ENCODE measurements around the gene SMLR1. TPM values are rescaled to one million over a fixed set of nuclear protein-coding genes. Genes with fewer than 3 reads are reported as not detected.

SMLR1 gene
- total and polyA plus RNA-seq, 8 donors = 0.13 to 0.23 (median 0.19) TPM; not detected in 2

DNA sequence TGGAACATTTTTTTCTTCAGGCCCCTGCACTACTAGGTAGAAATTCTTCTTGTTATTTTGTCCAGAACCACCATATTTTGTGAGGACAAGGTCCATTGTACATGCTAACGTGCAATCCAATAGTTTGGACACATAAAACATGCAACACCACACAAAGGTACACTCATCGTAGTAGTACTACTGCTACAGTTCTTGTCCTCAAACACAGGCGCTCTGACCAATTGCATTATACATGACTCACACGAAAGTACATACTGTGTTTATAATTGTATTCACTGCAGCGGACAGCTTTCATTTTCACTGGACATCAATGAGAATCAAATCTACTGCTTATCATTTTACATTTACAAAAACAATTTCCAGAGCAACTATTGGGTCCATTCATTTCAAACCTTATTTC is 15.3 kb upstream of the SMLR1 start:
- ATAC-seq (no peak), DNase-seq (no peak)
- Histone ChIP-seq H3K9me3 (no peaks in the 10 kb centered on the region), H3K4me1 (no peaks in the 10 kb centered on the region), H3K4me3 (no peak overlapping the region), H3K27me3 (no peaks in the 10 kb centered on the region), H3K27ac (no peak overlapping the region), H3K36me3 (no peaks in the 10 kb centered on the region)
- intact Hi-C loops (cut with DNase I) = no loop called here
- TF ChIP-seq, protein P1, sequence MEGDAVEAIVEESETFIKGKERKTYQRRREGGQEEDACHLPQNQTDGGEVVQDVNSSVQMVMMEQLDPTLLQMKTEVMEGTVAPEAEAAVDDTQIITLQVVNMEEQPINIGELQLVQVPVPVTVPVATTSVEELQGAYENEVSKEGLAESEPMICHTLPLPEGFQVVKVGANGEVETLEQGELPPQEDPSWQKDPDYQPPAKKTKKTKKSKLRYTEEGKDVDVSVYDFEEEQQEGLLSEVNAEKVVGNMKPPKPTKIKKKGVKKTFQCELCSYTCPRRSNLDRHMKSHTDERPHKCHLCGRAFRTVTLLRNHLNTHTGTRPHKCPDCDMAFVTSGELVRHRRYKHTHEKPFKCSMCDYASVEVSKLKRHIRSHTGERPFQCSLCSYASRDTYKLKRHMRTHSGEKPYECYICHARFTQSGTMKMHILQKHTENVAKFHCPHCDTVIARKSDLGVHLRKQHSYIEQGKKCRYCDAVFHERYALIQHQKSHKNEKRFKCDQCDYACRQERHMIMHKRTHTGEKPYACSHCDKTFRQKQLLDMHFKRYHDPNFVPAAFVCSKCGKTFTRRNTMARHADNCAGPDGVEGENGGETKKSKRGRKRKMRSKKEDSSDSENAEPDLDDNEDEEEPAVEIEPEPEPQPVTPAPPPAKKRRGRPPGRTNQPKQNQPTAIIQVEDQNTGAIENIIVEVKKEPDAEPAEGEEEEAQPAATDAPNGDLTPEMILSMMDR (IDR thresholded peaks at IDR 0.05) = no peak

DNA sequence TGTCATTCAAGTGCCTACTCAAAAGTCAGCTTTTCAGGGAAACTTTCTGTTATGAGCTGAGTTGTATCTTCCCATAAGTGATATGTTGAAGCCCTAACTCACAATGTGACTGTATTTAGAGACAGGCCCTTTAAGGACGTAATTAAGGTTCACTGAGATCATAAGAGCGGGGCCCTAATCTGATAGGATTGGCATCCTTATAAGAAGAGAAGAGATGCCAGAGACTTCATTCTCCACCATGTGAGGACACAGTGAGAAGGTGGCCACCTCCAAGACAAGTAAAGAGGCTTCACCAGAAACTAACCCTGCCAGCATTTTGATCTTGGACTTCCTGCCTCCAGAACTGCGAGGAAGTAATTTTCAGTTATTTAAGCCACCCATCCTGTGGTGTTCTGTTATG is 12.7 kb upstream of the SMLR1 start:
- H3K4me1 ChIP-seq = no peaks in the 10 kb centered on the region
- no peak overlapping the region for H3K27ac ChIP-seq
- ATAC-seq (no peak), DNase-seq (no peak)
- TF ChIP-seq, protein P1 (IDR thresholded peaks at IDR 0.05) = no peak
- peaks cover 0 to 3% of the 10 kb centered on the region in 2 donors for H3K9me3 ChIP-seq
- intact Hi-C loops (cut with DNase I) = no loop called here
- no peak overlapping the region for H3K4me3 ChIP-seq
- H3K27me3 ChIP-seq = no peaks in the 10 kb centered on the region
- H3K36me3 ChIP-seq = no peaks in the 10 kb centered on the region

DNA sequence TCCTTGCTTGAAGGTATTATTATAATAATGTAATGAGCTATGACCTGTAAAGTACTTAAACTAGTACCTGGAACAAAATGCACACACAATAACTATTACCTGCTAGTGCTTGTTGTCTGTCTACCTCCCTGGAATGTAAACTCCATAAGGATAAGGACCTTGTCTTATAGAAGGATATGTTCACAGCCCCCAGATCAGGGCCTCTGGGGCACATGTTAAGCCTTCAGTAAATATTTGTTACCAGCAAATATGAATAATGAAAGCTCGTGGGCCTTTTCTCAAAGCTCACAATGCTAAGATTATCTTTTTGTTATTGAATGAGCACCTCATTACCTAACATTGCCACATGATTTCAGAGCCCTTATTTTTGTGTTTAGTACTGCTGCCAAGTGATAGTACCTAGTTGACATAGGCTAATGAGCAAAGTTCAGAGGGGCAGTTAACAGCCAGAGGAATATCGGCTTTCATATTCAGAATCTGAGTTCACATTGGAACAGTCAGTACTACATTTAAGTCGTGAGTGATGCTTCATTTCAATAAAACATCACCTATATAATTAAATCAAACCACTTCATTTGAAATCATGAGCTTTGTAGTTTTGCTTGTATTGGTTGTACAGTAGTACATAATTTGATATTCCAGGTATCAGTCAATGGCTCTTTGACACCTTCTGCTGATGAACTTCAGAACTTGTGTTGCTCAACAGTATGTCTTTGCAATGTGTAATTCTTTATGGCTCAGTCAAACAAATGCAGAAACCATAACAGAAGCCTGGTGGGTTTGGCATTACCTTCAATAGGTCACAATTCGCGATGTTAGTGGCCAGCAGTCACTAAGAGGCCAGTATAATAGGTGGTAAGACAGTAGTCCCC is 11.8 kb upstream of the SMLR1 start:
- no peaks in the 10 kb centered on the region for H3K27me3 ChIP-seq
- ATAC-seq (no peak), DNase-seq (no peak)
- no peaks in the 10 kb centered on the region for H3K4me1 ChIP-seq
- H3K27ac ChIP-seq = no peak overlapping the region
- intact Hi-C loops (cut with DNase I) = no loop called here
- H3K4me3 ChIP-seq = no peak overlapping the region
- H3K9me3 ChIP-seq = peaks cover 0 to 3% of the 10 kb centered on the region in 2 donors
- TF ChIP-seq, protein P1 (IDR thresholded peaks at IDR 0.05) = no peak
- H3K36me3 ChIP-seq = no peaks in the 10 kb centered on the region

DNA sequence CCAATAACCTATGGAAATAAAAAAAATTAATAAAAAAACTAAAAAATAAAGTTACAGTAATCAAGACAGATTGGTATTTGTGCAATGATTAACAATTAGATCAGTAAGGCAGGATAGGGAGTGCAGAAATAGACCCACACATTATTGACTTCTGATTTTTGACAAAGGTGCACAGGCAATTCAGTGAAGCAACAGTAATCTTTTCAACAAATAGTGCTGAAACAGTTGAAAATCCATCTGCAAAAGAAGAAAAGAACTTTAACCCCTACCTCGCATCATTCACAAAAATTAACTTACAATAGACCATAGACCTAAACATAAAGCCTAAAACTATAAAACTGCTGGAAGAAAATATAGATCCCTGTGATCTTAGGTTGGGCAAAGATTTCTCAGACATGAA is 4.5 kb upstream of the SMLR1 start:
- Histone ChIP-seq H3K4me1 (no peaks in the 10 kb centered on the region), H3K27me3 (no peaks in the 10 kb centered on the region), H3K4me3 (no peak overlapping the region), H3K36me3 (no peaks in the 10 kb centered on the region), H3K9me3 (peaks cover 0 to 3% of the 10 kb centered on the region in 2 donors), H3K27ac (no peak overlapping the region)
- intact Hi-C loops (cut with DNase I) = no loop called here
- TF ChIP-seq, protein P1 (IDR thresholded peaks at IDR 0.05) = no peak
- no peak for ATAC-seq
- no peak for DNase-seq

DNA sequence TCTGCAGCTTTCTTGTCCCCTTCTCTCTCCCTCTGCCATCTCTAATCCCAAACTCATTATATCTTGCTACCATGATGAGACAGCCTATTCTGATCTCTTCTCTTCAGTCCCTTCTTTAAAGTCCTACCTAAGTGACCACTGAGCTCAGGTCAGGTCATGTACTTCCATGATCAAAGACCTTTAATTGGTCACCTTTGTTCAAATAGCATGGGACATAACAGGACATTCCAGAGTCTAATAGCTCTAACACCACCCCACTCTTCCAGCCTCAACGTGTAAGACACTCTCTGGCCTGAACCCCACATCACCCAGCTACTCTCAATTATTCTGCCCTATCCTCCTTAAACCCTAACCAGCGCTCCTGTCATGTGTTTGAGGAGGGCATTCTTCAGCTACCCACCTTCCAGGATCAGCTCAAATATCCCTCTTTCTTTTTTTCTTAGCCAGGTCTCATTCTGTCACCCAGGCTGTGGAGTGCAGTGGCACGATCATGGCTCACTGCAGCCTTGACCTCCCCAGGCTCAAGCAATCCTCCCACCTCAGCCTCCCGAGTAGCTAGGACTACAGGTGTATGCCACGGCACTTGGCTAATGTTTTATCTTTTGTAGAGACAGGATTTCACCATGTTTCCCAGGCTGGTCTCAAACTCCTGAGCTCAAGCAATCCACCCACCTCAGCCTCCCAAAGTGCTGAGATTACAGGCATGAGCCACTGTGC is 2.1 kb upstream of the SMLR1 start:
- Histone ChIP-seq H3K27ac (no peak overlapping the region), H3K36me3 (no peaks in the 10 kb centered on the region), H3K4me1 (no peaks in the 10 kb centered on the region), H3K27me3 (no peaks in the 10 kb centered on the region), H3K4me3 (no peak overlapping the region), H3K9me3 (no peaks in the 10 kb centered on the region)
- no peak for ATAC-seq
- TF ChIP-seq, protein P1 (IDR thresholded peaks at IDR 0.05) = no peak
- intact Hi-C loops (cut with DNase I) = no loop called here
- no peak for DNase-seq

Measured in left lung (tissue), 10 donors.